ENCODE data around the gene NSUN2.

DNA sequence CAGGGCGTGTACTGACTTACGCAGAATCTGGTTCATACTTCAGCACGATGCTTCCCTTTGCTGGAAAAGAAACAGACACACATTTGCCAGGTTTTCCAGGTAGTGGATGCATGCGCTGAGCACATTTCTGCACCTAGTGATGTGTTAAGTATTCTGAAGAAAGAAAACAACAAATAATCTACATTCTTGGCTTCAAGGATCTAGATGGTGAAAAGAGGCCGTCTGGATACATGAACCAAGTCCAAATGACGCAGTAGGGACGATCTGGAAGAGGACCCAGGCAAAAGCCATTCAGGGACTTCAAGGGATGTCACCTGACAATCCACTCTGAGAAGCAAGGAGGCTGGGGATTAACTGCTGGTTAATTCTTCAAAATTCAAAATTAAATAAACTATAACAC is 30.4 kb downstream of the NSUN2 start:
- TF ChIP-seq POLR2A (IDR thresholded peaks at IDR 0.05): no peak
- TF ChIP-seq, protein P1, sequence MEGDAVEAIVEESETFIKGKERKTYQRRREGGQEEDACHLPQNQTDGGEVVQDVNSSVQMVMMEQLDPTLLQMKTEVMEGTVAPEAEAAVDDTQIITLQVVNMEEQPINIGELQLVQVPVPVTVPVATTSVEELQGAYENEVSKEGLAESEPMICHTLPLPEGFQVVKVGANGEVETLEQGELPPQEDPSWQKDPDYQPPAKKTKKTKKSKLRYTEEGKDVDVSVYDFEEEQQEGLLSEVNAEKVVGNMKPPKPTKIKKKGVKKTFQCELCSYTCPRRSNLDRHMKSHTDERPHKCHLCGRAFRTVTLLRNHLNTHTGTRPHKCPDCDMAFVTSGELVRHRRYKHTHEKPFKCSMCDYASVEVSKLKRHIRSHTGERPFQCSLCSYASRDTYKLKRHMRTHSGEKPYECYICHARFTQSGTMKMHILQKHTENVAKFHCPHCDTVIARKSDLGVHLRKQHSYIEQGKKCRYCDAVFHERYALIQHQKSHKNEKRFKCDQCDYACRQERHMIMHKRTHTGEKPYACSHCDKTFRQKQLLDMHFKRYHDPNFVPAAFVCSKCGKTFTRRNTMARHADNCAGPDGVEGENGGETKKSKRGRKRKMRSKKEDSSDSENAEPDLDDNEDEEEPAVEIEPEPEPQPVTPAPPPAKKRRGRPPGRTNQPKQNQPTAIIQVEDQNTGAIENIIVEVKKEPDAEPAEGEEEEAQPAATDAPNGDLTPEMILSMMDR (IDR thresholded peaks at IDR 0.05): no peak
